Body of pancreas (tissue), 4 donors: ENCODE measurements around the gene LOXHD1. TPM values are rescaled to one million over a fixed set of nuclear protein-coding genes. Genes with fewer than 3 reads are reported as not detected.

Experiments used
- ATAC-seq: fragments of 150-250 bp; one replicate; pipeline ENCODE4 v1.9.1; 2016
- DNase-seq, 4 donors: peaks; one replicate each; pipeline ENCODE4 v3.0.0-alpha.2; 2019
- H3K27ac ChIP-seq, 4 donors: fragments of 200-600 bp; sonication (generic); 1 replicate in 3 of 4; 2 replicates in 1 of 4; pipeline versions ENCODE4 v1.5.1 to v1.6.1; 2016 to 2019; ENCODE audit warnings: mild to moderate bottlenecking in 1 of 4, mixed read lengths in 1 of 4, moderate library complexity in 1 of 4
- H3K27me3 ChIP-seq, 2 donors: fragments of 200-600 bp; sonication (generic); one replicate each; pipeline ENCODE4 v1.6.0; 2016; ENCODE audit warnings: mild to moderate bottlenecking in 1 of 2
- H3K36me3 ChIP-seq, 2 donors: fragments of 200-600 bp; sonication (generic); replicated peaks in 1 of 2; 2 replicates each; pipeline ENCODE4 v1.5.1; 2016; ENCODE audit warnings: low read depth in 2 of 2; ENCODE audit not compliant: insufficient read depth in 1 of 2
- H3K4me1 ChIP-seq: fragments of 200-600 bp; sonication (generic); one replicate; pipeline ENCODE4 v1.6.0; 2016
- H3K4me3 ChIP-seq, 2 donors: fragments of 200-600 bp; sonication (generic); 1 replicate in 1 of 2; 2 replicates in 1 of 2; pipeline ENCODE4 v1.5.1; 2016 to 2019
- H3K9me3 ChIP-seq, 3 donors: fragments of 200-600 bp; sonication (generic); 1 replicate in 2 of 3; 2 replicates in 1 of 3; pipeline ENCODE4 v1.5.1; 2016
- POLR2A ChIP-seq, 3 donors: fragments of 450-650 bp; IDR thresholded peaks; one replicate each; pipeline ENCODE4 v1.6.1; 2016; ENCODE audit warnings: antibody characterized with exemption in 3 of 3, mild to moderate bottlenecking in 2 of 3
- WGBS, 2 donors: methylation state at CpG; one replicate each; pipeline ENCODE4 v1.1.5; 2017; 5-methylcytosine and 5-hydroxymethylcytosine counted together
- intact Hi-C: fragments of 100-400 bp; cut with DNase I; formaldehyde crosslinking; loops from one replicate; pipeline ENCODE4 v1.15.1; 2023
- total RNA-seq, 2 donors: library from RNA; depleted of rRNA; stranded (reverse); fragments of >200 nt; gene quantifications; one replicate each; pipeline ENCODE4 v1.1.0, GENCODE V29; 2016
- TF ChIP-seq, protein P1 (sequence below), 7 experiments: fragments of 450-650 bp in 4 of 7; fragments of 200-600 bp in 3 of 7; sonication (generic) in 3 of 7; IDR thresholded peaks; one replicate each; pipeline ENCODE4 v1.5.1; 2016 to 2019; ENCODE audit warnings: antibody characterized with exemption in 7 of 7

LOXHD1 gene
- total RNA-seq, 2 donors from 2014 or later = 0.26 TPM; not detected in 1

DNA sequence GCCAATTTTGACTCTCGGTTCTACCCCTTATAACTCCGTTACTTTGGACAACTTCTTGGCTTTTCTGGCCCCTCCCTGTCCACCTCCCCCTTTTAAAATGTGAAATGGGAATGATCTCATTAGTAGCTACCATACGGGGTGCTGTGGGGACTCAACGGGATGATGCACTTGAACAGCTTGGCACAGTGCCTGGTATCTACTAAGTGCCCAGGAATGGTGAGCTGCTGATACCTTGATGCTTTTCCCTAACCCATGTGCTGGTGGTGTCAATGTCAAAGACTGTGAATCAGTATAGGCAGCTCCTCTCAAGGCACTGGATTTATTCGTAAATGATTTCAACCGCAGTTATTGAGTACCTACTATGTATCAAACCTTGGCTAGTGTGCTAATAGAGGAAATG is 204.2 kb downstream of the LOXHD1 start:
- ATAC-seq (no peak), DNase-seq (no peak)
- no peaks in the 10 kb centered on the region for H3K4me1 ChIP-seq
- H3K36me3 ChIP-seq = no peaks in the 10 kb centered on the region
- TF ChIP-seq POLR2A (IDR thresholded peaks at IDR 0.05) = no peak
- TF ChIP-seq, protein P1, sequence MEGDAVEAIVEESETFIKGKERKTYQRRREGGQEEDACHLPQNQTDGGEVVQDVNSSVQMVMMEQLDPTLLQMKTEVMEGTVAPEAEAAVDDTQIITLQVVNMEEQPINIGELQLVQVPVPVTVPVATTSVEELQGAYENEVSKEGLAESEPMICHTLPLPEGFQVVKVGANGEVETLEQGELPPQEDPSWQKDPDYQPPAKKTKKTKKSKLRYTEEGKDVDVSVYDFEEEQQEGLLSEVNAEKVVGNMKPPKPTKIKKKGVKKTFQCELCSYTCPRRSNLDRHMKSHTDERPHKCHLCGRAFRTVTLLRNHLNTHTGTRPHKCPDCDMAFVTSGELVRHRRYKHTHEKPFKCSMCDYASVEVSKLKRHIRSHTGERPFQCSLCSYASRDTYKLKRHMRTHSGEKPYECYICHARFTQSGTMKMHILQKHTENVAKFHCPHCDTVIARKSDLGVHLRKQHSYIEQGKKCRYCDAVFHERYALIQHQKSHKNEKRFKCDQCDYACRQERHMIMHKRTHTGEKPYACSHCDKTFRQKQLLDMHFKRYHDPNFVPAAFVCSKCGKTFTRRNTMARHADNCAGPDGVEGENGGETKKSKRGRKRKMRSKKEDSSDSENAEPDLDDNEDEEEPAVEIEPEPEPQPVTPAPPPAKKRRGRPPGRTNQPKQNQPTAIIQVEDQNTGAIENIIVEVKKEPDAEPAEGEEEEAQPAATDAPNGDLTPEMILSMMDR (IDR thresholded peaks at IDR 0.05) = no peak
- H3K27me3 ChIP-seq = no peaks in the 10 kb centered on the region
- WGBS, 2 donors = 90 to 93% methylated on average over 6 of the region's 6 CpGs
- H3K4me3 ChIP-seq = no peak overlapping the region
- intact Hi-C loops = no loop called here
- no peak overlapping the region for H3K27ac ChIP-seq
- H3K9me3 ChIP-seq = no peaks in the 10 kb centered on the region

DNA sequence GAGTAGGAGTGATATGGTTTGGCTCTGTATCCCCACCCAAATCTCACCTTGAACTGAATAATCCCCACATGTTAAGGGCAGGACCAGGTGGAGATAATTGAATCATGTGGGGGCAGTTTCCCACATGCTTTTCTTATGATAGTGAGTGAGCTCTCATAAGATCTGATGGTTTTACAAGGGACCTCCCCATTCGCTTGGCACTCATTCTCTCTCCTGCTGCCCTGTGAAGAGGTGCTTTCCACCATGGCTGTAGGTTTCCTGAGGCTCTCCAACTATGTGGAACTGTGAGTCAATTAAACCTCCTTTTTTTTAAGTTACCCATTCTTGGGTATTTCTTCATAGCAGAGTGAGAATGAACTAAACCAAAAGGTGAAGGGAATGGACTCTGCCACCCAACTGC is 207.5 kb downstream of the LOXHD1 start:
- WGBS, 2 donors = 41% methylated on average over 1 of the region's 1 CpG; no CpG with 5 or more reads in 1 of the 2 donors
- TF ChIP-seq, protein P1 (IDR thresholded peaks at IDR 0.05) = no peak
- TF ChIP-seq POLR2A (IDR thresholded peaks at IDR 0.05) = no peak
- no peak overlapping the region for H3K4me3 ChIP-seq
- intact Hi-C loops = no loop called here
- H3K36me3 ChIP-seq = no peaks in the 10 kb centered on the region
- no peaks in the 10 kb centered on the region for H3K9me3 ChIP-seq
- ATAC-seq (no peak), DNase-seq (no peak)
- no peaks in the 10 kb centered on the region for H3K4me1 ChIP-seq
- H3K27ac ChIP-seq = no peak overlapping the region
- no peaks in the 10 kb centered on the region for H3K27me3 ChIP-seq

DNA sequence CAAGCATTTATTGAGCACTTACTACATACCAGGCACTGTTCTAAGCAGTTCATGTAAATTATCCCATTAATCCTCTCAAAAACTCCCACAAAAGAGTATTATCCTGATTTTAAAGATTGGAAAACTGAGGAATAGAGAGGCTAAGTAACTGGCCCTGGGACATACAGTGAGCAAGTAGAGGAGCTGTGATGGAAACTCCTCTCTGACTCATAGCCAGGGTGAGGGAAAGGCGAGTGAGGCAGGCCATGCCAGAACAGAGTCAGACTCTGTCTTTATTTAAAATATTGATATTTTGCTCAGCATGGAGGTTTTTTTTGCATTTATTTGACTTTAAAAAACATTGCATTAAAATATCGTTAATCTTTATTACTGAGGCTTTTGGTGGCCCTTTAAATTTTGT is 208.0 kb downstream of the LOXHD1 start:
- Histone ChIP-seq H3K27me3 (no peaks in the 10 kb centered on the region), H3K4me3 (no peak overlapping the region), H3K9me3 (no peaks in the 10 kb centered on the region), H3K27ac (no peak overlapping the region), H3K4me1 (no peaks in the 10 kb centered on the region), H3K36me3 (no peaks in the 10 kb centered on the region)
- TF ChIP-seq POLR2A (IDR thresholded peaks at IDR 0.05) = no peak
- TF ChIP-seq, protein P1 (IDR thresholded peaks at IDR 0.05) = no peak
- DNase-seq (no peak), ATAC-seq (no peak)
- intact Hi-C loops = no loop called here
- 90 to 91% methylated on average over 2 of the region's 2 CpGs for WGBS, 2 donors

DNA sequence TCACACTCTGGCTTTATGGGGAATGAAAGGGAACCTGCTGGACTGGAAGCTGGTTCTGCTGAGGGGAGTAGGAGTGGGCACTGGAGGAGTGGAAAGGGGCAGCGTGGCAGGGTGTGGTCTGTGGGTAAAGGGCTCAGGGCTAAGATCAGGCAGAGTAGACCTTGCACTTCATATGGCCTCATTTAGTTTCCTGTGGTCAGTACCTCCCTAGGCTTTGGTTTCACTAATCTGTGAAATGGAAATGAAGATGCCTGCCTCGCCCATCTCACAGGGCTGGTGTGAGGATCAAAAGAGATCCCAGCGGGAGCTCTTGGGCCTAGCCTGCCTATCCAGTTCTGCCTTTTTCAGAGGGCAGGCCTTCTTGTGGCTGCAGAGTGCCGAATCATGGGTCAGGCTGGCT is 208.7 kb downstream of the LOXHD1 start:
- 54 to 70% methylated on average over 3 to 4 of the region's 4 CpGs for WGBS, 2 donors
- TF ChIP-seq POLR2A (IDR thresholded peaks at IDR 0.05) = no peak
- TF ChIP-seq, protein P1 (IDR thresholded peaks at IDR 0.05) = no peak
- intact Hi-C loops = no loop called here

DNA sequence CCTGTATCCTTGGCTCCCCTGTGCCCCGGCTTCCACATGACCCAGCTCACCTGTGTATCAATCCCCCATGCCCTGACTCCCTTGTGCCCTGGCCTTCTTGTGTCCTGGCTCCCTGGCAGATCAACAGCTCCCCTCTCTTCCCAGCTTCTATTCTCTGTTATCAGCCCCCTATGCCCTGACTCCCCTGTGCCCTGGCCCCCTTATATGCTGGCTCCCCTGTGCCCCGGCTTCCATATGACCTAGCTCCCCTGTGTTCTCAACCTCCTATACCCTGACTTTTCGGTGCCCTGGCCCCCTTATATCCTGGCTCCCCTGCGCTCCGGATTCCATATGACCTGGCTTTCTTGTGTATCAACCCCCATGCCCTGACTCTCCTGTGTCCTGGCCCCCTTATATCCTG is 209.2 kb downstream of the LOXHD1 start:
- Histone ChIP-seq H3K36me3 (no peaks in the 10 kb centered on the region), H3K4me1 (no peaks in the 10 kb centered on the region), H3K9me3 (no peaks in the 10 kb centered on the region), H3K4me3 (no peak overlapping the region), H3K27me3 (no peaks in the 10 kb centered on the region), H3K27ac (no peak overlapping the region)
- no peak for DNase-seq
- TF ChIP-seq, protein P1 (IDR thresholded peaks at IDR 0.05) = no peak
- TF ChIP-seq POLR2A (IDR thresholded peaks at IDR 0.05) = no peak
- no peak for ATAC-seq
- intact Hi-C loops = no loop called here
- 90 to 93% methylated on average over 5 of the region's 5 CpGs for WGBS, 2 donors

More for the DNA sequence above, 208.7 kb downstream of the LOXHD1 start:
- H3K27ac ChIP-seq = no peak overlapping the region
- no peak overlapping the region for H3K4me3 ChIP-seq
- H3K4me1 ChIP-seq = no peaks in the 10 kb centered on the region
- no peak for DNase-seq
- no peak for ATAC-seq
- H3K27me3 ChIP-seq = no peaks in the 10 kb centered on the region
- H3K9me3 ChIP-seq = no peaks in the 10 kb centered on the region
- no peaks in the 10 kb centered on the region for H3K36me3 ChIP-seq
